Prostate gland (tissue), 2 donors: ENCODE results near the gene EP400. TPM values are rescaled to one million over a fixed set of nuclear protein-coding genes. Genes with fewer than 3 reads are reported as not detected.

Source experiments
- DNase-seq: peaks from one replicate; pipeline ENCODE4 v3.0.0-alpha.2; 2019; ENCODE audit warnings: low spot score
- H3K27ac ChIP-seq, 2 donors: fragments of 200-600 bp; sonication (generic); 2 replicates each; pipeline ENCODE4 v1.5.1; 2017 to 2019
- H3K27me3 ChIP-seq: fragments of 200-600 bp; sonication (generic); replicated peaks from 2 replicates; pipeline ENCODE4 v1.5.1; 2019; ENCODE audit not compliant: insufficient read depth
- H3K36me3 ChIP-seq, 2 donors: fragments of 200-600 bp; sonication (generic); 1 replicate in 1 of 2; 2 replicates in 1 of 2; pipeline versions ENCODE4 v1.5.1 to v1.8.1; 2017 to 2019
- H3K4me1 ChIP-seq: fragments of 200-600 bp; sonication (generic); replicated peaks from 2 replicates; pipeline ENCODE4 v1.5.1; 2019
- H3K4me3 ChIP-seq, 2 donors: fragments of 200-600 bp; sonication (generic); 2 replicates each; pipeline ENCODE4 v1.5.1; 2017 to 2019
- H3K9me3 ChIP-seq: fragments of 200-600 bp; sonication (generic); 2 replicates; pipeline ENCODE4 v1.5.1; 2017
- CTCF ChIP-seq, 4 experiments: fragments of 200-600 bp in 2 of 4; fragments of 450-650 bp in 2 of 4; sonication (generic) in 2 of 4; IDR thresholded peaks; 1 replicate in 3 of 4; 2 replicates in 1 of 4; pipeline ENCODE4 v1.5.1; 2016 to 2019; ENCODE audit warnings: antibody characterized with exemption in 4 of 4, mild to moderate bottlenecking in 2 of 4, moderate library complexity in 2 of 4
- POLR2A ChIP-seq: fragments of 450-650 bp; IDR thresholded peaks from one replicate; pipeline ENCODE4 v1.6.1; 2016; ENCODE audit warnings: antibody characterized with exemption, mild to moderate bottlenecking
- POLR2AphosphoS5 ChIP-seq: sonication (generic); formaldehyde crosslinking; IDR thresholded peaks from one replicate; pipeline ENCODE4 v1.6.1; 2017; ENCODE audit warnings: antibody characterized with exemption
- WGBS: methylation state at CpG from one replicate; pipeline ENCODE4 v1.1.5; 2018; 5-methylcytosine and 5-hydroxymethylcytosine counted together
- intact Hi-C: fragments of 100-400 bp; cut with DNase I; formaldehyde crosslinking; loops from one replicate; pipeline ENCODE4 v1.14.2; 2022
- total RNA-seq, 2 donors: library from RNA; depleted of rRNA; stranded (reverse); fragments of >200 nt; gene quantifications; one replicate each; pipeline ENCODE4 v1.1.0, GENCODE V29; 2016

Gene EP400
- total RNA-seq, 2 donors from 2014 or later = 22.3 to 46.2 TPM

GRCh38 chr12:131989021-131989420, 39.3 kb downstream of the EP400 start:
- Histone ChIP-seq H3K27ac (no peak overlapping the region), H3K4me3 (no peak overlapping the region), H3K4me1 (no peaks in the 10 kb centered on the region), H3K36me3 (peaks cover 0 to under 1% of the 10 kb centered on the region in 2 donors), H3K27me3 (no peaks in the 10 kb centered on the region), H3K9me3 (no peaks in the 10 kb centered on the region)
- DNase-seq = no peak
- intact Hi-C loops = no loop called here
- 86% methylated on average over 12 of the region's 12 CpGs for WGBS
- no peak for TF ChIP-seq POLR2A

- Histone ChIP-seq H3K4me3 (no peak overlapping the region), H3K36me3 (peaks cover 0 to 10% of the 10 kb centered on the region in 2 donors), H3K9me3 (no peaks in the 10 kb centered on the region), H3K4me1 (no peaks in the 10 kb centered on the region), H3K27ac (no peak overlapping the region), H3K27me3 (no peaks in the 10 kb centered on the region)
- DNase-seq = no peak
- 83% methylated on average over 24 of the region's 24 CpGs for WGBS
- no peak for TF ChIP-seq CTCF (IDR thresholded peaks at IDR 0.05)
- TF ChIP-seq POLR2AphosphoS5 = no peak
- no peak for TF ChIP-seq POLR2A
- intact Hi-C loops = no loop called here
Observed at GRCh38 chr12:131990066-131990979, 40.6 kb downstream of the EP400 start.

- intact Hi-C loops = no loop called here
- DNase-seq = no peak
- 85% methylated on average over 9 of the region's 9 CpGs for WGBS
Observed at GRCh38 chr12:131990980-131991305, 41.2 kb downstream of the EP400 start.

GRCh38 chr12:131991816-131992430, 42.2 kb downstream of the EP400 start:
- intact Hi-C loops = no loop called here

More at GRCh38 chr12:131990980-131991305, 41.2 kb downstream of the EP400 start:
- no peaks in the 10 kb centered on the region for H3K4me1 ChIP-seq
- H3K4me3 ChIP-seq = no peak overlapping the region
- TF ChIP-seq CTCF (IDR thresholded peaks at IDR 0.05) (no peak), POLR2A (no peak), POLR2AphosphoS5 (no peak)
- peaks cover 0 to 10% of the 10 kb centered on the region in 2 donors for H3K36me3 ChIP-seq
- H3K27me3 ChIP-seq = no peaks in the 10 kb centered on the region
- H3K9me3 ChIP-seq = no peaks in the 10 kb centered on the region
- no peak overlapping the region for H3K27ac ChIP-seq

More at GRCh38 chr12:131991816-131992430, 42.2 kb downstream of the EP400 start:
- H3K4me3 ChIP-seq = no peak overlapping the region
- H3K9me3 ChIP-seq = no peaks in the 10 kb centered on the region
- H3K27me3 ChIP-seq = no peaks in the 10 kb centered on the region
- H3K4me1 ChIP-seq = no peaks in the 10 kb centered on the region
- H3K27ac ChIP-seq = no peak overlapping the region
- DNase-seq = no peak
- H3K36me3 ChIP-seq = peaks cover 0 to 10% of the 10 kb centered on the region in 2 donors
- 89% methylated on average over 11 of the region's 11 CpGs for WGBS
- no peak for TF ChIP-seq POLR2A
- no peak for TF ChIP-seq POLR2AphosphoS5
- TF ChIP-seq CTCF (IDR thresholded peaks at IDR 0.05) = no peak
